ENCODE measurements around the gene SLC5A9. TPM values are rescaled to one million over a fixed set of nuclear protein-coding genes. Genes with fewer than 3 reads are reported as not detected.

Gene SLC5A9
- total and polyA plus RNA-seq, 2 experiments from 2014 or later = 0.10 TPM

GRCh38 chr1:48216313-48216712, 6.2 kb upstream of the SLC5A9 start:
- peaks cover 4% of the 10 kb centered on the region; the same call in 1 of the 2 replicates for H3K4me1 ChIP-seq (ENCODE audit: insufficient read depth)
- H3K79me2 ChIP-seq (replicated peaks; ENCODE audit: insufficient read depth) = no peaks in the 10 kb centered on the region
- H3K9me2 ChIP-seq (ENCODE audit: insufficient read depth) = peaks cover 14% of the 10 kb centered on the region
- no peak overlapping the region for H3K27ac ChIP-seq (ENCODE audit: low read depth)
- Mint-ChIP-seq H3K27me3 (ENCODE audit: insufficient read depth, low read depth, poor library complexity) (peaks cover 6% of the 10 kb centered on the region), H3K4me1 (peaks cover 21% of the 10 kb centered on the region), H3K4me3 (no peak overlapping the region), H3K36me3 (ENCODE audit: low read depth) (peaks cover 16% of the 10 kb centered on the region), H3K9me3 (peaks cover 15% of the 10 kb centered on the region), H3K27ac (no peak overlapping the region)
- no peak overlapping the region for H3K4me3 ChIP-seq
- no peak overlapping the region for H2AFZ ChIP-seq
- no peak for ATAC-seq
- no peaks in the 10 kb centered on the region for H4K20me1 ChIP-seq (replicated peaks; ENCODE audit: insufficient read depth)
- no peaks in the 10 kb centered on the region for H3K27me3 ChIP-seq (ENCODE audit: insufficient read depth)
- no peak overlapping the region for H3K4me2 ChIP-seq
- no peak for DNase-seq (ENCODE audit: low spot score)
- TF ChIP-seq ZNF114 (CRISPR knock-in tag; IDR thresholded peaks at IDR 0.05) (no peak), REST (IDR thresholded peaks at IDR 0.05; ENCODE audit: unreplicated experiment) (no peak), JUNB (IDR thresholded peaks at IDR 0.05; ENCODE audit: unreplicated experiment) (no peak), EZH2 (IDR thresholded peaks at IDR 0.05; ENCODE audit: low read depth, unreplicated experiment) (no peak), EZH2phosphoT487 (IDR thresholded peaks at IDR 0.05; ENCODE audit: unreplicated experiment) (no peak), NANOG (IDR thresholded peaks at IDR 0.05; ENCODE audit: borderline replicate concordance) (no peak), POLR2AphosphoS5 (IDR thresholded peaks at IDR 0.05; ENCODE audit: low read depth) (no peak), ZNF462 (CRISPR knock-in tag; IDR thresholded peaks at IDR 0.05) (no peak), CREB1 (CRISPR knock-in tag; IDR thresholded peaks at IDR 0.05; ENCODE audit: low read depth) (no peak), STAT1 (IDR thresholded peaks at IDR 0.05; ENCODE audit: unreplicated experiment) (no peak), ZNF331 (CRISPR knock-in tag; IDR thresholded peaks at IDR 0.05; ENCODE audit: low read depth) (no peak), ETS1 (IDR thresholded peaks at IDR 0.05) (no peak), CTCF (conservative IDR thresholded peaks at IDR 0.05; ENCODE audit: low read depth in 2 of 2) (no peak)
- H3F3A ChIP-seq (replicated peaks; ENCODE audit: low read depth) = no peaks in the 10 kb centered on the region
- H3K36me3 ChIP-seq (ENCODE audit: insufficient read depth) = no peaks in the 10 kb centered on the region

All from GM23338 (cell line).